ENCODE data around the gene ADH1C.

- no peak for TF ChIP-seq CTCF (IDR thresholded peaks at IDR 0.05; ENCODE audit: low read length)
- TF ChIP-seq EZH2 (IDR thresholded peaks at IDR 0.05; ENCODE audit: borderline replicate concordance, low read length) = no peak
Measured at GRCh38 chr4:99293357-99293756, 59.2 kb downstream of the ADH1C start.

All from OCI-LY1 (cell line).